ENCODE measurements around the gene OSBPL10.

Gene OSBPL10

GRCh38 chr3:31661993-31662670, 318.9 kb downstream of the OSBPL10 start:
- DNase-seq (ENCODE audit: low spot score): no peak

- DNase-seq (ENCODE audit: low spot score): no peak
These were observed 319.8 kb downstream of the OSBPL10 start for GRCh38 chr3:31661286-31661685.

GRCh38 chr3:31659246-31659645, 321.8 kb downstream of the OSBPL10 start:
- no peak for DNase-seq (ENCODE audit: low spot score)

GRCh38 chr3:31654998-31655397, 326.1 kb downstream of the OSBPL10 start:
- DNase-seq (ENCODE audit: low spot score): no peak

- DNase-seq (ENCODE audit: low spot score): no peak
These were observed 327.6 kb downstream of the OSBPL10 start for GRCh38 chr3:31653464-31653863.

- no peak for DNase-seq (ENCODE audit: low spot score)
These were observed 328.8 kb downstream of the OSBPL10 start for GRCh38 chr3:31652296-31652695.

- no peak for DNase-seq (ENCODE audit: low spot score)
These were observed 332.6 kb downstream of the OSBPL10 start for GRCh38 chr3:31648286-31648968.

GRCh38 chr3:31645256-31645655, 335.8 kb downstream of the OSBPL10 start:
- DNase-seq (ENCODE audit: low spot score): no peak

GRCh38 chr3:31639828-31640227, 341.2 kb downstream of the OSBPL10 start:
- DNase-seq (ENCODE audit: low spot score): no peak

GRCh38 chr3:31636694-31637442, 344.2 kb downstream of the OSBPL10 start:
- no peak for DNase-seq (ENCODE audit: low spot score)

GRCh38 chr3:31636049-31636448, 345.0 kb downstream of the OSBPL10 start:
- no peak for DNase-seq (ENCODE audit: low spot score)

- peak; percentile 31 for DNase-seq (ENCODE audit: low spot score)
These were observed 345.5 kb downstream of the OSBPL10 start for GRCh38 chr3:31635545-31635944.

GRCh38 chr3:31634476-31634875, 346.6 kb downstream of the OSBPL10 start:
- DNase-seq (ENCODE audit: low spot score): peak; percentile 32

- DNase-seq (ENCODE audit: low spot score): no peak
These were observed 352.0 kb downstream of the OSBPL10 start for GRCh38 chr3:31629054-31629453.

GRCh38 chr3:31625358-31625757, 355.7 kb downstream of the OSBPL10 start:
- DNase-seq (ENCODE audit: low spot score): no peak

GRCh38 chr3:31624083-31624709, 356.9 kb downstream of the OSBPL10 start:
- no peak for DNase-seq (ENCODE audit: low spot score)

GRCh38 chr3:31622636-31623288, 358.3 kb downstream of the OSBPL10 start:
- DNase-seq (ENCODE audit: low spot score): no peak

GRCh38 chr3:31621314-31621713, 359.7 kb downstream of the OSBPL10 start:
- DNase-seq (ENCODE audit: low spot score): no peak

GRCh38 chr3:31620656-31621055, 360.4 kb downstream of the OSBPL10 start:
- no peak for DNase-seq (ENCODE audit: low spot score)

GRCh38 chr3:31616711-31617110, 364.4 kb downstream of the OSBPL10 start:
- DNase-seq (ENCODE audit: low spot score): no peak

GRCh38 chr3:31615071-31615875, 365.8 kb downstream of the OSBPL10 start:
- no peak for DNase-seq (ENCODE audit: low spot score)
